DMS114 treated with DMSO at 0.1 percent for 48 hours (cell line): Measurements from ENCODE around the gene FGF9.

Experiments used
- DNase-seq: peaks from one replicate; lab custom pipeline; 2025; ENCODE audit not compliant: unreplicated experiment; lab: John Stamatoyannopoulos, UW

FGF9 gene

GRCh38 chr13:21753117-21753729 lies 82.3 kb downstream of the FGF9 start:
- no peak for DNase-seq
